ENCODE measurements around the gene PRMT3.
"Not testable (repeated sequence)": the region's sequence is repeated elsewhere in the genome, so short reads cannot be mapped to it uniquely, and the experiment has no call there.

The PRMT3 gene

DNA sequence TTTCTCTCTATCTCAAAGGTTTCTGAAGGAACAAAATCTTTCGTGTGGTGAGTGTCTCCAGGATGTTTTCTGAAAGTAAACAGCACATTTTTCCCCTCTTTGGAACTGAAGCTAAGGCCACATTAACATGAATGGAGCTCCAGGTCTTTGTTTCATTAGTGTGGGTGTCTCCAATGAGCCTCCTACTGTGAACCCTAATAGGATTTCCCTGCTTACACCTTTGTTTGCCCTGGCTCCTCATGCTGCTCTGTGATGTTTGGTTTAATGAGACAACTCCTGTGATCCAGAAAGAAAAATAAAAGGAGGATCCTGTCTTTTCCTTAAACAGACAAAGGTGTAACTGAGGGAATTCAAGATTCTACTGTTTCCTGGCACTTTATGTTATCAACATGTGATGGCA is 135.0 kb downstream of the PRMT3 start:
- DNase-seq = no peak

DNA sequence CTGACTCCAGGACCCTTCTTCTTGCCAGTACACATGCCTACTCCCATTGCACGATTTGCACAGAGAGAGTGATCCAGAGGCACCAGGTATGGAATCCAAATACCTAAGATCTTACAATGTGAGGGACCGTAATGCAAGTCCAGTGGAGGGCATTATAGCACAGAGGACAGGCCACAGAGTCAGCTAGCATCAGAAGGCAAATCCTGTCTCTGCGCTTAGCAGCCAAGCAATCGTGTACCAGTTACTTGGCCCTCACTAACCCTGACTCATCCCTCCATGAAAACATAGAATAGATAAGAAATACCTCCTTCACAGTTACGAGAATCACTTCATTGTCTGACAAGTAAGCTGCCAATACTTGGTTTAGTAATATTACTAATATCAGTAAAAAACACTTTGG is 142.2 kb downstream of the PRMT3 start:
- no peak for DNase-seq

DNA sequence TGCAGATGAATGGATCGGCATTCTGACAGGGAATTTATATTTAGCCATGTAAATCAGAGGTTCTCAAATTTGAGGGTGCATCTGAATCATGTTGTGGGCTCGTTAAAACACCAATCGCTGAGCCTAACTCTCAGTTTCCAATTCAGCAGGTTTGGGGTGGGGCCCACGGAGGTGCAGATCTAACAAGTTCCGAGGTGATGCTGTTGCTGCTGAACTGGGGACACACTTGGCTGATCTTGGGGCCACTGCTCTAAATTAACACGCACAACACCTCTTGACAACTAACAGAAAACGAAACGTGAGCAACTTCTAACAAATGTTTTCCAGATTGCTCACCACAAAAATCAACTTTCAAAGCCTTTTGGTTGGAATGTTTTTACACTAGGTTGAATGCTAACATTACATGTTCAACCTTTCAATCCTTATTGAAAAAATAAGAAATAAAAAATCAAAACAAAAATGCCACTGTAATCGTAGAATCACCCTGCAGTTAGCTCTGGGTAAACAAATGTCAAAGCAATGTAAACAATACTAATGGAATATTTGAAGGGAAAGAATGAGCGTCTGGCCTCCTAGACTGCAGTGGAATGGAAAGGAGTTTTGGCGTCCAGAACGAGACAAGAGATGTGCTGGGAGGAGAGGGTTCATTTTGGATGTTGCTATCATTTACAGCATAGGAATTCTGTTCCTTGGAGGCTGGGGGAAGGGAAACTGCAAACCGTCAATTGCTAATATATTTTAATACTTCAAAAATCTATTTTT is 143.6 kb downstream of the PRMT3 start:
- DNase-seq = no peak

DNA sequence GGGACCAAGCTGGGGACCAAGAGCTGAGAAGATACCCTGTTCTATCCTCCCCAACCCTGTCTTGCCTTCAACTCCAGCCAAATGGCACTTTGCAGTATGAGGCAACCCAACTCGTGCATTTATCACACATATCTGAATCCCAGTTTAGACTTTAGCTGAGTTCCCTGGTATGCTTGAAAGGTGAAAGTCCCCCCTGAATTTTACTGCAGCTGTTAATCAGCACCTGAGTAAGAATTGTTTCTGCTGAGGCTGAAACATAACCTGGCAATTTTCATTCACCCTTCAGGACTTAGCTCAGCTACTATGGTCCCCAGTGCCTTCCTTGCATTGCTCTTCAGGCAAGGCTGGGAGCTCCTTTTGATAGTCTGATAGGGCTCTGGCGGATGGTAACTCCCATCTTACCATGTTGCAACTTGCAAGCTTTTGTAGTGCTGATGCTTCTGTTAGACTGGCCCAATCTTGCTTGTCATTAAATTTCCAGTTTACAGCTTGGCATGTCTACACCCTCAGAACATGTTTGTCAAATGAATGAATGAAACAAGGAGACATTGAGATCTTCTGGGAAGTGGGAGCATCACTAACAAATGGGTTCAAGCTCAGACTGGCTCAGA is 147.9 kb downstream of the PRMT3 start:
- DNase-seq = no peak

DNA sequence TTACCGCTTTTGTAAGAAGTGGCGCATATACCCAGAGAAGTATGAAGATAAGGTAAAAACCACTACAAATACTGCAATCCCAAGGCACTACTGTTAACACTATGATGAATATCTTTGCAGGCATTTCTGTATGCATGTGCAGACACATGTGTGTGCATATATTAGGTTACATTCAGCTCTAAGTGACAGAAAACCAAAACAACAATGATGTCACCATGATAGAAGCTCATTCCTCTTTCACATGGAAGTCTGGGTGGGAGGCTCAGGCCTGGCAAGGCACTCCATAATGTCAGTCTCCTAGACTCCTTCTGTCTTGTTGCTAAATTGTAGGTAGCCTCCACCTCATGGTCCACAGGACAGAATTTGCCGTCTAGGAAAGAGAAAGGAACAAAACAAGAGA is 148.8 kb downstream of the PRMT3 start:
- no peak for DNase-seq

DNA sequence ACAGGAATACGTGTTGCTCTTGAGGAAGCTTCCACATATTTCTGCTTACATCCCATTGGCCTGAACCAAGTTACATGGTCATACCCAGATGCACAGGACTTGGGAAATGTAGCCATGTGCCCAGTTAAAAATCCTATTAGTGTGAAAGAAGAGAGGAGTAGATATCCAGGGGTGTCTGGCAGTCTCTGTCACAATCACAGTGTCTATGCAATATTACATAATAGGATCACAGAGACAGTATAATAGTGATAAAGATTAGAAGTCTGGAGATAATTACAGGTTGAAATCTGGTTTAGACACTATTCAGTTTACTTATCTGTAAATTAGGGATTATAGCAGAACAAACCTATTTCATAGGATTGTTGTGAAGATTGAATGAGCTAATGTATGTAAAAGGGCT is 149.3 kb downstream of the PRMT3 start:
- no peak for DNase-seq

DNA sequence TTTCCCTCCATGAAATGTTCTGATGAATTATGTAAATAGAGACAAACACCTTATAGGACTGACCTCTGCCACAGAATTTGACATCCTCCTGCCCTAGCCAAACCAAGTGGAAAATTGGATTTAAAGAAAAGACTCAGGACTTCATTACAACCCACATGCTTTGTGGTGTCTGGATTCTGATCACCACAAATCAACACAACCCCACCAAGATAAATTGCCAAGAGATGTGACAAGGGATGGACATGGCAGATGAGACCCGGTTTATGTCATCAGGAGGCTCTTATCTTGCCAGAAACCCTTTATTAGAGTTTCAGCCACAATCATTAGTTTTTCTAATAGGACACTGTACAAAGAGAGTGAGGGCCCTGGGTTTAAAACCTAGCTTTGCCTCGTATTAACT is 154.0 kb downstream of the PRMT3 start:
- DNase-seq = no peak

DNA sequence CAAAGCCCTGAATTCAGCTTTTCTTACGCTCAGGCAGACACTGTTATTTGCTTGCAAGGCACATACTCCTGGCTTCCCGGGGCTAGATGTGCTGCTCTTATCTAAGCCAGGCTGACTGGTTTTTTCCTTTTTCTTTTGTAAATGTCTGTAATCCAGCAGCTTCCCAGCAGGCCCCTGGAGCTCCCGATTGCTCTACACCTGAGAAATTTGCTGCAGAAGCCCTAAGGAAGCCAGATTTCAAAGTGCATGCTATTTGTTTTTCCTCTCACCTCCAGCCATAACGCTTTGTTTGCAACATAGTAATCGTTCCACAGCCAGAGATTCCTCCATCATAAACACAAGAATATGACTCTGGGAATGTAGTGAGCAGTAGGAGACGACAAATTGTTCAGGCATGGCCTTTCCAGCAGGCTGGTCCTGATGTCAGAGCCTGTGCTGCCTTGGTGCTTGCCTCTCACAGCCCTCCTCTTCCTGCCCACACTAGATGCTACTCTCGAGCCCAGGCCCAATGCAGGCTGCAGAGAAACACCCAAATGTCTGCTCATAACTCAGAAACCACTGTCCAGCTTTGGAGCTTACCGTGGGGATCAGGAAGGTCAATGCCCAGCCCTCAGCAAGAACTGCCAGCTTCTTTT is 157.2 kb downstream of the PRMT3 start:
- no peak for DNase-seq

DNA sequence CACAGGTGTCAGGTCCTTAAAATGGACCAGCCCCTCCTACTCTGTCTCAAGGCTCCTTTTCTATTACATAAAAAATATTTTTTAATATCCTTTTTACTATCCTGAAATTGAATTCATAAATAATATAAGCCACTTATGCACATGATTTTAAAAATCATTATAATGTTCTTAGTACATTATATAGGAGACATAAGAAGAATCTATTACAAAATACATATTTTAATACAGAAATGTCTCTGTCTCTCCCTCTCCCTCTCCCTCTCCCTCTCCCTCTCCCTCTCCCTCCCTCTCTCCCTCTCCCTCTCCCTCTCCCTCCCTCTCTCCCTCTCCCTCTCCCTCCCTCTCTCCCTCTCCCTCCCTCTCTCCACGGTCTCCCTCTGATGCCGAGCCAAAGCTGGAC is 159.9 kb downstream of the PRMT3 start:
- no peak for DNase-seq

DNA sequence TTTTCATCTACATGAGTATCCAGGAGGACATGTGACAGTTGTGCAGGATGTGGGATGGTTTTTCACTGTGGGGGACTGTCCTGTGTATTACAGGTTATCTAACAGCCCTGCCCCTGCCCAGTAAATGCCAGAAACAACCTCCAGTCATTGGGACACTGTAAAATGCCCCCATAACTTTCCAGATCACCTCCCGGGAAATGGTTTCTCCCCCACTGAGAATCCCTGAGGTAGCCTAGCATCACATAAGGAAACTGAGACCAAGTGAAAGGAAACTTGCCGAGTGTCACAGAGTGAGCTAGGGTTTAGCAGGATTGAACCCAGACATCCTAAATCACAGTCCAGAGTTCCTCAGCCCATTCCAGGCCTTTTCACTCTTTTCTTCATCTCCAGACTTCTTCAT is 163.6 kb downstream of the PRMT3 start:
- no peak for DNase-seq

DNA sequence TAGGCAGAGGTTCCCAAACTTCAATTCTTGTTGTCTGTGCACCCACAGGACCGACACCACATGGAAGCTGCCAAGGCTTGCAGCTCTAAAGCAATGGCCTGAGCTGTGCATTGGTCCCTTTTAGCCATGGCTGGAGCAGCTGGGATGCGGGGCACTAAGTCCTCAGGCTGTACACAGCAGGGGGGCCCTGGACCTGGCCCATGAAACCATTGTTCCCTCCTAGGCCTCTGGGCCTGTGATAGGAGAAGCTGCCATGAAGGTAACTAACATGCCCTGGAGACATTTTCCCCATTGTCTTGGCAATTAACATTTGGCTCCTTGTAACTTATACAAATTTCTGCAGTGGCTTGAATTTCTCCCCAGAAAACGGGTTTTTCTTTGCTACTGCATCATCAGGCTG is 168.3 kb downstream of the PRMT3 start:
- no peak for DNase-seq

DNA sequence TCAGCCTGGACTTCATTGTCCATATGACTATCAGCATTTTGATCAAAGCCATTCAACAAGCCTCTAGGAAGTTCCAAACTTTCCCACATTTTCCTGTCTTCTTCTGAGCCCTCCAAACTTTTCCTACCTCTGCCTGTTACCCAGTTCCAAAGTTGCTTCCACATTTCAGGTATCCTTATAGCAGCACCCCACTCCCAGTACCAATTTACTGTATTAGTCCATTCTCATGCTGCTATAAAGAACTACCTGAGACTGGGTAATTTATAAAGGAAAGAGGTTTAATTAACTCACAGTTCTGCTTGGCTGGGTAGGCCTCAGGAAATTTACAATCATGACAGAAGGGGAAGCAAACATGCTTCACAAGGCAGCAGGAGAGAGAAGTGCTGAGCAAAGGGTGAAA is 168.9 kb downstream of the PRMT3 start:
- not testable (repeated sequence) for DNase-seq

DNA sequence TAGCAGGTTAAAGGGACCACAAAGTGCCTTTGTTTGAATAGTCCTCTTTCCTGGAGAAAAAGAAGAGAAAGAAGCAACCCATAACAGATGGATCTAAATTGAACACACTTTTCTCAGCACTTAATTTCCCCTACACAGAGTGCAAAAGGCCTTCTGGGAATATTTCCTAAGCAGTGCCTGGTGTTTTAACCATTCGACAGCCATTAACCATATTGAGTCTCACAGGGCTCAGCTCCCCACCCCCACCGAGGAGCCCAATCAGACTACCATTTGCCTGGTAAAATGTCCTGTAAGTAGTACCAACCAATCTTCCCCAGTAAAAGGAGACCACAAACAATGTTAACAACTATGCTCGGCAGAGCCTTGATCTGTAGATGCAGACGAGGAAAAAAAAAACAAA is 171.2 kb downstream of the PRMT3 start:
- no peak for DNase-seq

Measured in DMS 273 treated with DMSO at 0.1 percent for 48 hours (cell line).